Measurements from ENCODE around the gene OR2T6.
"Not testable (repeated sequence)": the region's sequence is repeated elsewhere in the genome, so short reads cannot be mapped to it uniquely, and the experiment has no call there.

The OR2T6 gene

GRCh38 chr1:248434913-248435312, 59.4 kb downstream of the OR2T6 start:
- DNase-seq: not testable (repeated sequence)

- not testable (repeated sequence) for DNase-seq
Observed at GRCh38 chr1:248436303-248436702, 60.8 kb downstream of the OR2T6 start.

GRCh38 chr1:248438668-248439067, 63.1 kb downstream of the OR2T6 start:
- not testable (repeated sequence) for DNase-seq

GRCh38 chr1:248439283-248439682, 63.7 kb downstream of the OR2T6 start:
- DNase-seq: not testable (repeated sequence)

All from hematopoietic multipotent progenitor cell treated with erythropoietin and hydrocortisone succinate and interleukin-3 and kit ligand, for 8 days (in vitro differentiated cells).